OCI-M2 (cell line): ENCODE results near the gene PPP4R2.
"Not testable (repeated sequence)": the region's sequence is repeated elsewhere in the genome, so short reads cannot be mapped to it uniquely, and the experiment has no call there.

Experiments
- DNase-seq: peaks from one replicate; lab custom pipeline; 2025; ENCODE audit not compliant: unreplicated experiment; lab: John Stamatoyannopoulos, UW

PPP4R2 gene

DNA sequence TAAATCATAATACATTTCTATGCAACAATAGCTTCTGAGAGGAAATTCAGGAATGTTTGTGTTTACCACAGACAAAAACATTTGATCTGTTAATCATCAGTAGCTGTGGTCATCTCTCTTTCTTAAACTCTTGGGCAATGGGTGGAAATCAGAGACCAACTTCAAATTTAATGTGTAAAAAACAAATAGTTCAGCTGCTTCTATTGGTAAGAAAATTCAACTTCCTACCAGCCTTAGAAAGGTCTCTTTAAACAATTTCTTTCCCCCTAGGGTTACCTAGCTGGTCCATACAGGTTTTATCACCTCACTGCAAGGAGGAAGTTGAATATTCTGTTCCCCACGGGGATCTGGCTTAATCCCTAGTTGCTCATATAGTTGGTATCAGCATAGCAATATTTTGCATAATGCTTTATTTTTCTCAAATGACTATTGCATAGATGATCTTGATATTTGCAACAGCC, 20.3 kb upstream of the PPP4R2 start:
- no peak for DNase-seq

DNA sequence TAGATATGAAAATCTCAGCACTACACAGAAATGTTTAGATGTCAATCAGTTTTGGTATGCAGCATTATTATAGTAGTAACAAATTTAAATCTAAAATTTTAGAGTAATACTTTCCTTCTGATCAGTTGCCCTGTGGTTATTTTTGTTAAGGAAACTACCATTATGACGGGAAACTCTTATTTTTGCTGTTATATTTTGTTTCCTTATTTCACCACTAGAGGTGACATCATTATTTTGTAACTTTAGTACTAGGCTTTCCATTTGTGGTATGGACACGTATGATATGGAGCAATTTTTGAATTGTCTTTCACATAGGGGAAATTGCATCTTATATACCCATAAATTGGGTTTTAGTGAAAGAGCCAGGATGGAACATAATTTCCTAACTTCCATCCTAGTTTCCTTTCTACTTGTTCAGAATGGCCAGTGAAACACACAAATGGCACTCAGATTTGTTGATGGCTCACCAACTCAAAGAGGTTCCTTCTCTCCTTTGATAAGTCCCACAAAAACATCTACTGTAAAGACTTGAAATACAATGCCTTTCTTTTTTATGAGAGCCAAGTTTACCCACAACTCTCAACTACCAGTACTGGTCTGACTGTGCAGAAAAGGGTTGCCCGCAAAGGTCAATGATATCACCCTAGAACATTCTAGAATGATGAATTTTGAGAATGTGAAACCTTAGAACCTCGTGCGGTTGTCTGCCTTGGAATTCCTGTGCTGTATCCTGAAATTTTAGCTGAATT, 19.4 kb upstream of the PPP4R2 start:
- DNase-seq: no peak

GRCh38 chr3:72982609-72983366, 13.8 kb upstream of the PPP4R2 start:
- no peak for DNase-seq

DNA sequence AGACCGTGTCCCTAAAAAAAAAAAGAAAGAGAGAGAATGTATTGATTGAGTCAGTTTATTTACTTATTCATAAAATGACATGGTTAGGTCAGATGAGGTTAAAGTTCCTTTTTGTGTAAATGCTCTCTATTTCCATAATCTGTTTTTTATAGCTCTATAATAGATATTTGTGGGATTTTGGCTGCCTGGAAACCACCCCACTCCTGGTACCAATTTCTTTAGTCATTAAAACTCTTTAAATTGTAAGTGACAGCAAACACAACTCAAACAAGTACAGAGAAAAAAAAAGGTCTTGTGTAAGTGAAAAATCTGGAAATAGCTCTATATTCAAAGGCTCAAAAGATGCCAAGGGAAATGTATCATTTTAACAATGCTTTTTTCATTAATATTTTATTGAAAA, 11.0 kb upstream of the PPP4R2 start:
- DNase-seq: no peak

GRCh38 chr3:72990701-72991395, 5.8 kb upstream of the PPP4R2 start:
- no peak for DNase-seq

- no peak for DNase-seq
Measured at GRCh38 chr3:72991522-72991921, 5.1 kb upstream of the PPP4R2 start.

- DNase-seq: no peak
Measured at GRCh38 chr3:72993391-72993790, 3.2 kb upstream of the PPP4R2 start.

DNA sequence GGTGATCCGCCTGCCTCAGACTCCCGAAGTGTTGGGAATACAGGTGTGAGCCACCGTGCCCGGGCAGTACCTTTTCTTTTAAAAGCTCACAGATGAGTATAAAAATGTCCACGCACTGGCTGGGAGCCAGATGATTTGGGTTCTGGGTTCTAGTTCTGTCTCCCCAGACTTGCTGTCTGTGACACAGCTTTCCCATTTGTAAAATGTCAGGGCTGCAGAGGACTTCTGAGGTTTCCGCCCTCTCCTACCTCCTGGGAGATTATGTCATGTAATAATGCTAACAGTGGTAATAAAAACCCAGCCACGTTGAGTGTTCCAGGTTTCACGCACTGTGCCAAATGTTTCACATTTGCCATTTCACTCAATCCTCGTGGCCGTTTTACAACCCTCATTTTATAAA, 1.3 kb upstream of the PPP4R2 start:
- DNase-seq: no peak

- no peak for DNase-seq
Measured at GRCh38 chr3:72996121-72996472, 514 bp upstream of the PPP4R2 start.

DNA sequence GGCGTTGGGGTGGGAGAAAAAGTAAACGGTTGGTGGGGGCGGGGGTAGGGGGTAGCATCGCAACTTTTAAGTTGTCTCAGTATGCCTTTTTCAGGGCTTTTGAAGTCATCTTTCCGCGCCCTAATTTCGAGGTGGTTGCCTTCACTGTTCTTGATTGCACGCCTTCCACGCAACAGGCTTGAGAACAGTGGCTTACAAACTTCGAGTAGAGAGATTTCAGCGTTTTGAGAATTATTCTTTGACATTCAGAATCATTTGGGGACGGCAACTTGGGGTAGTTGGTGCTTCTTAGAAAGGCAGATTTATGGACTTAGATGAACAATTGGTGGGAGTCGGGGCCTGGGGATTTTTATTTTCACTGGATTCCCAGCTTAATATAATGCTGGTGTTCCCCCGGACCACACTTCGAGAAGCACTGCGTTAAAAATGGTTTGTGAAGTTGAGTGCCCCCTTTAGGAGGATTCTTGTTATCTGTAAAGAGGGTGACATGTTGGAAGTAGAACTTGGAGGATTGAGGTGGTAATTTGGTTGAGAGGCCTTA, 880 bp downstream of the PPP4R2 start:
- DNase-seq: no peak

- no peak for DNase-seq
Measured at GRCh38 chr3:72998466-72998865, 1.9 kb downstream of the PPP4R2 start.

GRCh38 chr3:72999951-73000350, 3.3 kb downstream of the PPP4R2 start:
- DNase-seq: no peak

GRCh38 chr3:73003050-73003449, 6.4 kb downstream of the PPP4R2 start:
- not testable (repeated sequence) for DNase-seq

- no peak for DNase-seq
Measured at GRCh38 chr3:73004316-73004715, 7.7 kb downstream of the PPP4R2 start.

GRCh38 chr3:73007992-73008712, 11.5 kb downstream of the PPP4R2 start:
- DNase-seq: no peak

- no peak for DNase-seq
Measured at GRCh38 chr3:73009008-73009407, 12.4 kb downstream of the PPP4R2 start.

DNA sequence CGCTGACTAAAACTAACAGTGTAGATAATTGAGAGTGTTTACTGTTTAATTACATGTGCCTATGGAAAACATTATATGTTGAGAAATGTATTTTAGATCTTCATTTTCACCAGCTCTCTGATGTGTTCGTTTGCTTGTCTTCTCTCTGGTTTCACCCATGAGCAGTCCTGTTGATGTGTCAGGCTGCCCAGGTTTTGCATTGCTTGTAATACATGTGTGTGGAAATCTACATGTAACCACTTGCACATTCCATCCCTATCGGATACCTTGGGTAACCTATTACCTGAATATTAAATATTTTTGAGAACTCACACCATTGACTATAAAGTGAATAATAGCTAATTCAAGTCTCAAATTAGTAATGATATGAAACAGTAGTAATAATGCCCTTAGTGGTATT, 13.1 kb downstream of the PPP4R2 start:
- DNase-seq: no peak

GRCh38 chr3:73010158-73010557, 13.5 kb downstream of the PPP4R2 start:
- DNase-seq: no peak

DNA sequence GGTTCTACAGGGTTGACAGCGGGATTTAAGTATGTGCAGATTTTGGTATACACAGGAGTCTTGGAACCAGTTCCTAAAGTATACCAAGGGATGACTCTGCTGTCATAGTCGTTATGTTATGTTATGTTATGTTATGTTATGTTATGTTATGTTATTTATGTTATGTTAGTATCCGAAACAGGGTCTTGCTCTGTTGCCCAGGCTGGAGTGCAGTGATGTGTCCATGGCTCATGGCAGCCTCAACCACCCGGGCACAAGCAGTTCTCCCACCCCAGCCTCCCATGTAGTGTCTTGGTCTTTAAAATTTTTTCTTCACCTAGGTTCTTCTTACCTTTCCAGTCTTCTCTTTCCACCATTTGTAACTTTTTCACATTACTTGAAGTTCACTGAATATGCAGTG, 21.7 kb downstream of the PPP4R2 start:
- no peak for DNase-seq

DNA sequence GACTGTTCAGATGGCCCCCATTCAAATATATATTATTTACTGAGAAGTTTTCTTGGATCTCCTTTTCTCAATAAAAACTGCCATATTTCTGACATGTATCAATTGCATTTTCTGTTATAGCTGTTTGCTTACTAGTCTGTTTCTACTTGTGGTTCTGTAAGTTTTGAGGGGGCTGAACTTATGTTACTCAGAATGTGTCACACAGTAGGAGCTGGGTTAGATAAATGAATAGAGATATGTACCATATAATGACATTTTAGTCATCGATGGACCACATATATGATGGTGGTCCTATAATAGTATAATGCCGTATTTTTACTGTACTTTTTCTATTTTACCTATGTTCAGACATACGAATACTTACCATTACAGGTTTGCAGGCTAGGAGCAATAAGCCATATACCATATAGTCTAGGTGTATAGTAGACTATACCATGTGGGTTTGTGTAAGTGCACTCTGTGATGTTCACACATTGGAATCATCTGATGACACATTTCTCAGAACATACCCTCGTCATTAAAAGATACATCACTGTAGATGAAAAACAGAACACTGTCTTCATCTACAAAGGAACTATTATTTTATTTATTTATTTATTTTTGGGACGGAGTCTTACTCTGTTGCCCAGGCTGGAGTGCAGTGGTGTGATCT, 22.3 kb downstream of the PPP4R2 start:
- DNase-seq: no peak
